HepG2 (cell line): ENCODE data around the gene CTNNA2. TPM values are rescaled to one million over a fixed set of nuclear protein-coding genes. Genes with fewer than 3 reads are reported as not detected.

ENCODE experiments used
- KDM3A ChIP-seq: IDR thresholded peaks from 2 replicates; pipeline ENCODE4 v1.6.1; 2018; ENCODE audit warnings: low read depth, missing compliant biosample characterization
- KDM6A ChIP-seq: IDR thresholded peaks from 2 replicates; pipeline ENCODE4 v1.6.1; 2016; ENCODE audit warnings: low read depth
- MLLT10 ChIP-seq: sonication (generic); formaldehyde crosslinking; IDR thresholded peaks from 2 replicates; pipeline ENCODE4 v1.4.0; 2020; ENCODE audit warnings: missing genetic modification reagents
- MXD4 ChIP-seq: IDR thresholded peaks from 2 replicates; pipeline ENCODE4 v1.6.1; 2016; ENCODE audit warnings: mild to moderate bottlenecking, missing biosample characterization, missing genetic modification reagents
- TRIM24 ChIP-seq: sonication (generic); formaldehyde crosslinking; IDR thresholded peaks from 2 replicates; pipeline ENCODE4 v1.8.0; 2022; ENCODE audit warnings: mild to moderate bottlenecking, missing genetic modification reagents
- ZFP90 ChIP-seq: sonication (generic); formaldehyde crosslinking; IDR thresholded peaks from 2 replicates; pipeline ENCODE4 v1.8.0; 2022; ENCODE audit warnings: missing genetic modification reagents, mild to moderate bottlenecking, inconsistent platforms, borderline replicate concordance
- ZKSCAN1 ChIP-seq: fragments of 150-350 bp; IDR thresholded peaks from 2 replicates; pipeline ENCODE4 v1.6.1; 2014; ENCODE audit warnings: low read length
- ZKSCAN8 ChIP-seq: IDR thresholded peaks from 2 replicates; pipeline ENCODE4 v1.6.1; 2016; ENCODE audit warnings: borderline replicate concordance, missing genetic modification reagents, missing compliant biosample characterization
- polyA plus RNA-seq, 8 experiments: library from polyadenylated mRNA; depleted of rRNA in 3 of 8; stranded (reverse) in 7 of 8; unstranded in 1 of 8; fragments of >200 nt; fragmentation: Illumina TruSeq in 4 of 8; extraction: Trizol in 4 of 8; gene quantifications; 2 replicates each; pipeline versions ENCODE4 v1.2.1 to v1.2.3, GENCODE V29; 2011 to 2016; ENCODE audit warnings: low read depth in 4 of 8, missing spikeins in 1 of 8, mixed read lengths in 1 of 8; ENCODE audit not compliant: insufficient read depth in 1 of 8
- total RNA-seq, 5 experiments: library from RNA; depleted of rRNA; stranded (reverse); fragments of >200 nt; fragmentation: Illumina TruSeq; extraction: Trizol; gene quantifications; 2 replicates each; pipeline ENCODE4 v1.2.3, GENCODE V29; 2016; ENCODE audit warnings: low read depth in 1 of 5
- TF ChIP-seq, protein P1 (sequence below): sonication (generic); formaldehyde crosslinking; IDR thresholded peaks from 2 replicates; pipeline ENCODE4 v1.5.0; 2020; ENCODE audit warnings: mild to moderate bottlenecking, missing genetic modification reagents, borderline replicate concordance
- TF ChIP-seq, protein P2 (sequence below): sonication (generic); formaldehyde crosslinking; IDR thresholded peaks from 2 replicates; pipeline ENCODE4 v1.9.0; 2021; ENCODE audit warnings: missing genetic modification reagents, mild to moderate bottlenecking, borderline replicate concordance
- TF ChIP-seq, protein P3 (sequence below): sonication (generic); formaldehyde crosslinking; IDR thresholded peaks from 2 replicates; pipeline ENCODE4 v1.4.0; 2020; ENCODE audit warnings: mild to moderate bottlenecking, missing genetic modification reagents, borderline replicate concordance

The CTNNA2 gene
- total and polyA plus RNA-seq, 2 of the 13 experiments (the other 11 are each of a cell fraction or from before 2014, with no cell fraction given), result not detected

DNA sequence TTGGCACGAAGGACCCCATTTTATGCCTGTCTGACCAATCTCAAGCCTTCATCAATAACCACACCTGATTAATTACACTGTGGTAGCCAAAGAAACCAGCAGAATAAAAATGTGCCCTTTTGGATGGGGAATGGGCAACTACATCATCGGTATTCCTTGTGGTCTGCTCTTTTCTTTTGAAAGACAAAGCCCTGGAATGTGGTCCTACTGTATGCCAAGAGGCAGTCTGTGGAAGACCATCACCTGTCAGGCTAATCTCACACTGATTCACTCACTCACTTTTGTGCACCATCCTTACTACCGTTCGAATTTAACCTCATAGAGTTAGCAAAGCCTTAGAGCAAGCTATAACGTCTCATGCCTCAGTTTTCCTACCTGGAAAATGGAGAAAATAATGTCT lies 1066.9 kb downstream of the CTNNA2 start (continued):
- TF ChIP-seq, protein P1, sequence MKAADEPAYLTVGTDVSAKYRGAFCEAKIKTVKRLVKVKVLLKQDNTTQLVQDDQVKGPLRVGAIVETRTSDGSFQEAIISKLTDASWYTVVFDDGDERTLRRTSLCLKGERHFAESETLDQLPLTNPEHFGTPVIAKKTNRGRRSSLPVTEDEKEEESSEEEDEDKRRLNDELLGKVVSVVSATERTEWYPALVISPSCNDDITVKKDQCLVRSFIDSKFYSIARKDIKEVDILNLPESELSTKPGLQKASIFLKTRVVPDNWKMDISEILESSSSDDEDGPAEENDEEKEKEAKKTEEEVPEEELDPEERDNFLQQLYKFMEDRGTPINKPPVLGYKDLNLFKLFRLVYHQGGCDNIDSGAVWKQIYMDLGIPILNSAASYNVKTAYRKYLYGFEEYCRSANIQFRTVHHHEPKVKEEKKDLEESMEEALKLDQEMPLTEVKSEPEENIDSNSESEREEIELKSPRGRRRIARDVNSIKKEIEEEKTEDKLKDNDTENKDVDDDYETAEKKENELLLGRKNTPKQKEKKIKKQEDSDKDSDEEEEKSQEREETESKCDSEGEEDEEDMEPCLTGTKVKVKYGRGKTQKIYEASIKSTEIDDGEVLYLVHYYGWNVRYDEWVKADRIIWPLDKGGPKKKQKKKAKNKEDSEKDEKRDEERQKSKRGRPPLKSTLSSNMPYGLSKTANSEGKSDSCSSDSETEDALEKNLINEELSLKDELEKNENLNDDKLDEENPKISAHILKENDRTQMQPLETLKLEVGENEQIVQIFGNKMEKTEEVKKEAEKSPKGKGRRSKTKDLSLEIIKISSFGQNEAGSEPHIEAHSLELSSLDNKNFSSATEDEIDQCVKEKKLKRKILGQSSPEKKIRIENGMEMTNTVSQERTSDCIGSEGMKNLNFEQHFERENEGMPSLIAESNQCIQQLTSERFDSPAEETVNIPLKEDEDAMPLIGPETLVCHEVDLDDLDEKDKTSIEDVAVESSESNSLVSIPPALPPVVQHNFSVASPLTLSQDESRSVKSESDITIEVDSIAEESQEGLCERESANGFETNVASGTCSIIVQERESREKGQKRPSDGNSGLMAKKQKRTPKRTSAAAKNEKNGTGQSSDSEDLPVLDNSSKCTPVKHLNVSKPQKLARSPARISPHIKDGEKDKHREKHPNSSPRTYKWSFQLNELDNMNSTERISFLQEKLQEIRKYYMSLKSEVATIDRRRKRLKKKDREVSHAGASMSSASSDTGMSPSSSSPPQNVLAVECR, result no peak
- TF ChIP-seq KDM6A (CRISPR knock-in tag) (no peak), MLLT10 (no peak), KDM3A (CRISPR knock-in tag) (no peak), ZKSCAN1 (no peak), ZKSCAN8 (CRISPR knock-in tag) (no peak), MXD4 (CRISPR knock-in tag) (no peak), ZFP90 (no peak), TRIM24 (CRISPR knock-in tag) (no peak)
- TF ChIP-seq, protein P2, sequence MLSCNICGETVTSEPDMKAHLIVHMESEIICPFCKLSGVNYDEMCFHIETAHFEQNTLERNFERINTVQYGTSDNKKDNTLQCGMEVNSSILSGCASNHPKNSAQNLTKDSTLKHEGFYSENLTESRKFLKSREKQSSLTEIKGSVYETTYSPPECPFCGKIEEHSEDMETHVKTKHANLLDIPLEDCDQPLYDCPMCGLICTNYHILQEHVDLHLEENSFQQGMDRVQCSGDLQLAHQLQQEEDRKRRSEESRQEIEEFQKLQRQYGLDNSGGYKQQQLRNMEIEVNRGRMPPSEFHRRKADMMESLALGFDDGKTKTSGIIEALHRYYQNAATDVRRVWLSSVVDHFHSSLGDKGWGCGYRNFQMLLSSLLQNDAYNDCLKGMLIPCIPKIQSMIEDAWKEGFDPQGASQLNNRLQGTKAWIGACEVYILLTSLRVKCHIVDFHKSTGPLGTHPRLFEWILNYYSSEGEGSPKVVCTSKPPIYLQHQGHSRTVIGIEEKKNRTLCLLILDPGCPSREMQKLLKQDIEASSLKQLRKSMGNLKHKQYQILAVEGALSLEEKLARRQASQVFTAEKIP (CRISPR knock-in tag), result no peak
- TF ChIP-seq, protein P3, sequence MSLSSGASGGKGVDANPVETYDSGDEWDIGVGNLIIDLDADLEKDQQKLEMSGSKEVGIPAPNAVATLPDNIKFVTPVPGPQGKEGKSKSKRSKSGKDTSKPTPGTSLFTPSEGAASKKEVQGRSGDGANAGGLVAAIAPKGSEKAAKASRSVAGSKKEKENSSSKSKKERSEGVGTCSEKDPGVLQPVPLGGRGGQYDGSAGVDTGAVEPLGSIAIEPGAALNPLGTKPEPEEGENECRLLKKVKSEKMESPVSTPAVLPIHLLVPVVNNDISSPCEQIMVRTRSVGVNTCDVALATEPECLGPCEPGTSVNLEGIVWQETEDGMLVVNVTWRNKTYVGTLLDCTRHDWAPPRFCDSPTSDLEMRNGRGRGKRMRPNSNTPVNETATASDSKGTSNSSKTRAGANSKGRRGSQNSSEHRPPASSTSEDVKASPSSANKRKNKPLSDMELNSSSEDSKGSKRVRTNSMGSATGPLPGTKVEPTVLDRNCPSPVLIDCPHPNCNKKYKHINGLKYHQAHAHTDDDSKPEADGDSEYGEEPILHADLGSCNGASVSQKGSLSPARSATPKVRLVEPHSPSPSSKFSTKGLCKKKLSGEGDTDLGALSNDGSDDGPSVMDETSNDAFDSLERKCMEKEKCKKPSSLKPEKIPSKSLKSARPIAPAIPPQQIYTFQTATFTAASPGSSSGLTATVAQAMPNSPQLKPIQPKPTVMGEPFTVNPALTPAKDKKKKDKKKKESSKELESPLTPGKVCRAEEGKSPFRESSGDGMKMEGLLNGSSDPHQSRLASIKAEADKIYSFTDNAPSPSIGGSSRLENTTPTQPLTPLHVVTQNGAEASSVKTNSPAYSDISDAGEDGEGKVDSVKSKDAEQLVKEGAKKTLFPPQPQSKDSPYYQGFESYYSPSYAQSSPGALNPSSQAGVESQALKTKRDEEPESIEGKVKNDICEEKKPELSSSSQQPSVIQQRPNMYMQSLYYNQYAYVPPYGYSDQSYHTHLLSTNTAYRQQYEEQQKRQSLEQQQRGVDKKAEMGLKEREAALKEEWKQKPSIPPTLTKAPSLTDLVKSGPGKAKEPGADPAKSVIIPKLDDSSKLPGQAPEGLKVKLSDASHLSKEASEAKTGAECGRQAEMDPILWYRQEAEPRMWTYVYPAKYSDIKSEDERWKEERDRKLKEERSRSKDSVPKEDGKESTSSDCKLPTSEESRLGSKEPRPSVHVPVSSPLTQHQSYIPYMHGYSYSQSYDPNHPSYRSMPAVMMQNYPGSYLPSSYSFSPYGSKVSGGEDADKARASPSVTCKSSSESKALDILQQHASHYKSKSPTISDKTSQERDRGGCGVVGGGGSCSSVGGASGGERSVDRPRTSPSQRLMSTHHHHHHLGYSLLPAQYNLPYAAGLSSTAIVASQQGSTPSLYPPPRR, result no peak
